HG03139 (cell line): ENCODE data around the gene C17orf100.
A peak's percentile ranks its signal among the peaks of the same experiment; 100 is the strongest.
"Not testable (repeated sequence)": the region's sequence is repeated elsewhere in the genome, so short reads cannot be mapped to it uniquely, and the experiment has no call there.

Experiments used
- ATAC-seq: cut with Tn5 transposase; IDR thresholded peaks from one replicate; pipeline ENCODE4 v1.9.1; 2021; ENCODE audit not compliant: unreplicated experiment

Gene C17orf100

GRCh38 chr17:6640536-6641246, 10.9 kb upstream of the C17orf100 start, which contains the start of the genes KIAA0753 and TXNDC17:
Gene KIAA0753 (minus strand): TSS chr17:6640711. CDS start chr17:6635103, 5,608 bp downstream.
Gene TXNDC17 (plus strand): TSS chr17:6641060. CDS start chr17:6641083, 23 bp downstream.
- ATAC-seq, result peak; percentile 66

GRCh38 chr17:6641247-6641863, 10.2 kb upstream of the C17orf100 start:
- ATAC-seq, result no peak

GRCh38 chr17:6642592-6642991, 9.0 kb upstream of the C17orf100 start:
- no peak for ATAC-seq

GRCh38 chr17:6643451-6644125, 8.0 kb upstream of the C17orf100 start:
- no peak for ATAC-seq

GRCh38 chr17:6648181-6648580, 3.4 kb upstream of the C17orf100 start:
- ATAC-seq, result no peak

- ATAC-seq, result peak; percentile 13
Observed at GRCh38 chr17:6651919-6652452, 424 bp downstream of the C17orf100 start.

GRCh38 chr17:6654841-6655731, 3.5 kb downstream of the C17orf100 start:
- ATAC-seq, result no peak

GRCh38 chr17:6655732-6656361, 4.3 kb downstream of the C17orf100 start:
- not testable (repeated sequence) for ATAC-seq

GRCh38 chr17:6656797-6657632, 5.5 kb downstream of the C17orf100 start:
- ATAC-seq, result not testable (repeated sequence)

- no peak for ATAC-seq
Observed at GRCh38 chr17:6657633-6658287, 6.2 kb downstream of the C17orf100 start.

GRCh38 chr17:6658411-6658810, 6.8 kb downstream of the C17orf100 start:
- not testable (repeated sequence) for ATAC-seq

- ATAC-seq, result no peak
Observed at GRCh38 chr17:6660101-6660500, 8.5 kb downstream of the C17orf100 start.

GRCh38 chr17:6660805-6661463, 9.4 kb downstream of the C17orf100 start:
- ATAC-seq, result peak; percentile 71

- no peak for ATAC-seq
Observed at GRCh38 chr17:6661464-6661848, 9.9 kb downstream of the C17orf100 start.

- ATAC-seq, result not testable (repeated sequence)
Observed at GRCh38 chr17:6663200-6663599, 11.6 kb downstream of the C17orf100 start.

- ATAC-seq, result no peak
Observed at GRCh38 chr17:6666077-6666521, 14.5 kb downstream of the C17orf100 start.

GRCh38 chr17:6666557-6666956, 15.0 kb downstream of the C17orf100 start:
- no peak for ATAC-seq

GRCh38 chr17:6667516-6667915, 16.0 kb downstream of the C17orf100 start:
- no peak for ATAC-seq
